ENCODE measurements around the gene POLDIP3. TPM values are rescaled to one million over a fixed set of nuclear protein-coding genes. Genes with fewer than 3 reads are reported as not detected.
"Not testable (repeated sequence)": the region's sequence is repeated elsewhere in the genome, so short reads cannot be mapped to it uniquely, and the experiment has no call there.

Gene POLDIP3
- total RNA-seq, 6 experiments from 2014 or later, result 17.1 to 22.6 (median 21.1) TPM

DNA sequence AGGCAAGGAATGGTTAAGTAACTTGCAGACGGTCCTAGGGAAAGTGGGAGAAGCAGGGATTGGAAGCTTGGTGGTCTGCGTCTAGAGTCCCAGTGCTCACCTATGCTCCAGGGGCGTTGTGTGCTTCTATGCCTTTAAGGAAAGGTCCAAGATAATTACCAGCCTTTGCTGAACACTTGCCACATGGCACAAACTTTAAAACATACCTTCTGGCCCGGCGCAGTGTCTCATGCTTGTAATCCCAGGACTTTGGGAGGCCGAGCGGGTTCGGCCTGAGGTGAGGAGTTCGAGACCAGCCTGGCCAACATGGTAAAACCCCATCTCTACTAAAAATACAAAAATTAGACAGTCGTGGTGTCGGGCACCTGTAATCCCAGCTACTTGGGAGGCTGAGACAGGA, 2.3 kb downstream of the POLDIP3 start:
- WGBS (ENCODE audit: insufficient coverage, low coverage, low lambda C conversion rate, missing lambda C conversion rate), result 81% methylated on average over 10 of the region's 11 CpGs
- no peak for ATAC-seq
- no peaks in the 10 kb centered on the region for H3K36me3 ChIP-seq
- DNase-seq, result no peak
- intact Hi-C loops (cut with DNase I), result no loop called here
- no peak overlapping the region for H3K27ac ChIP-seq
- no peak overlapping the region for H3K4me3 ChIP-seq
- TF ChIP-seq CTCF (IDR thresholded peaks at IDR 0.05), result no peak
- TF ChIP-seq POLR2A (IDR thresholded peaks at IDR 0.05), result no peak
- no peaks in the 10 kb centered on the region for H3K27me3 ChIP-seq
- H3K9me3 ChIP-seq, result no peaks in the 10 kb centered on the region
- peaks cover 0 to 32% (median 19%) of the 10 kb centered on the region in 4 donors for H3K4me1 ChIP-seq

DNA sequence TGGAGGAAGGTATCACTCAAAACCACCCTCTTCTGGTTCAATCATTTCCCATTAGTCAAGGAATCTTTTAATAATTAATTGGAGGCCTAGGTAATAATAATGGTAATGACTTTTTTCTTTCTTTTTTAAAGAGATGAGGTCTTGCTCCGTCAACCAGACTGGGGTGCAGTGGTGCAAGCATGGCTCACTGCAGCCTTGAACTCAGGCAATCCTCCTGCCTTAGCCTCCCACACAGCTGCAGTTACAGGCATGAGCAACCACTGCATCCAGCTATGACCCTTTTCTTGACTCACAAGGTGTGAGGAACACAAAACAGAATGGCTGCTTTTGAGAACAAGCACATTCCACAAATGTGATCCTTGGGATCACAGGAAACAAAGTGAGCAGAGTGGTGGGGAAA, 3.6 kb downstream of the POLDIP3 start:
- Histone ChIP-seq H3K27me3 (no peaks in the 10 kb centered on the region), H3K36me3 (no peaks in the 10 kb centered on the region), H3K4me1 (peaks cover 0 to 28% (median 17%) of the 10 kb centered on the region in 4 donors), H3K4me3 (no peak overlapping the region), H3K9me3 (no peaks in the 10 kb centered on the region), H3K27ac (no peak overlapping the region)
- intact Hi-C loops (cut with DNase I), result no loop called here
- DNase-seq (no peak), ATAC-seq (no peak)
- TF ChIP-seq POLR2A (IDR thresholded peaks at IDR 0.05), result no peak
- WGBS (ENCODE audit: insufficient coverage, low coverage, low lambda C conversion rate, missing lambda C conversion rate), result 86% methylated on average over 1 of the region's 1 CpG

DNA sequence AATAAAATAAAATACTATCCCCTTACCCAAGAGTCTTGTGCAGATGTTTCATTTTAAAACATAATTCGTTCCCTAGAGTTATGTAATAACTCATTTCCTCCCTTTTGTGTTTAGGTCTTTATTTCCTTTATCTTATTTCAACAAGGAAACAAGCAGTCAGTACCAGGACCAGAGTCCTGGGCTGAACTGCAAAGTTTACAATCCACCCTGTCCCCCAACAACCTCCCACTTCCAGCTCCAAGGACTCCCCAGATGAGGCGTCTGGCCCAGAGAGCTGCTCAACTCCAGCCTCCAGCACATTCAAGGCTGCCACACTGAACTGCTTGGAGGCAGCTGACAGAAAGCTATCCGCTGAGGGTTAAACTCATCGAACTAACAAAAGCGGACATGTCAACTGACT, 4.5 kb downstream of the POLDIP3 start:
- WGBS (ENCODE audit: insufficient coverage, low coverage, low lambda C conversion rate, missing lambda C conversion rate), result 49% methylated on average over 5 of the region's 5 CpGs
- intact Hi-C loops (cut with DNase I), result no loop called here

DNA sequence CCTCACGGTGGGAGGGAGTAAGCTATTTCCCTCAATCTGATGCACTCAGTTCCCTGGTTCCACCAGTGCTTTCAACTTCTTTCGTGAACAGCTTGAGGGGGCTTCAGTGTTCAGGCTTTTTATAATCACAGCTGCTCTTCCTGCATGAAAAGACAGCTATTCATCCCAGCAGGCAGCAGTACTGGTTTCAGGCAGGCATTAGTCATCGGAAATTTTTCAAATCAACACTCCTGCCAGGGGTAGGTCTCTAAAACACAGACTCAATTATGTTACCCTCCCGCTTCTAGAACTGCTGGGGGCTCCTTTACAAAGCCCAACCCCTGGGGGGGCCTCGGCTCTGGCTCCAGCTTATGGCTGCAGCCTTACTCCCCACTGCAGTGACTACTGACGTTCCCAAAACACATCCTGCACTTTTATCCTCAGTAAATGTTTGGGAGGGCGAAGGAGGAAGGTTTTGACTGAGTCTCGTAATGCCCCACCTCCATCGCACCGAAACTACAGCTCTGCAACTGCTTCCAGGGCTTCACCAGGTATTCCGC, 5.8 kb downstream of the POLDIP3 start:
- Histone ChIP-seq H3K36me3 (no peaks in the 10 kb centered on the region), H3K4me1 (peaks cover 0 to 24% (median 15%) of the 10 kb centered on the region in 4 donors), H3K4me3 (no peak overlapping the region), H3K27me3 (no peaks in the 10 kb centered on the region), H3K27ac (no peak overlapping the region), H3K9me3 (no peaks in the 10 kb centered on the region)
- intact Hi-C loops (cut with DNase I), result no loop called here
- TF ChIP-seq CTCF (IDR thresholded peaks at IDR 0.05) (no peak), POLR2A (IDR thresholded peaks at IDR 0.05) (no peak)
- DNase-seq (no peak), ATAC-seq (no peak)
- 45% methylated on average over 3 of the region's 11 CpGs for WGBS (ENCODE audit: insufficient coverage, low coverage, low lambda C conversion rate, missing lambda C conversion rate)

More for the DNA sequence above, 4.5 kb downstream of the POLDIP3 start:
- H3K27ac ChIP-seq, result no peak overlapping the region
- ATAC-seq (no peak), DNase-seq (no peak)
- no peaks in the 10 kb centered on the region for H3K9me3 ChIP-seq
- TF ChIP-seq CTCF (IDR thresholded peaks at IDR 0.05) (no peak), POLR2A (IDR thresholded peaks at IDR 0.05) (no peak)
- H3K4me3 ChIP-seq, result no peak overlapping the region
- peaks cover 0 to 24% (median 15%) of the 10 kb centered on the region in 4 donors for H3K4me1 ChIP-seq
- no peaks in the 10 kb centered on the region for H3K27me3 ChIP-seq
- no peaks in the 10 kb centered on the region for H3K36me3 ChIP-seq

- TF ChIP-seq POLR2A (IDR thresholded peaks at IDR 0.05) (no peak), CTCF (IDR thresholded peaks at IDR 0.05) (no peak)
- Histone ChIP-seq H3K4me3 (no peak overlapping the region), H3K36me3 (no peaks in the 10 kb centered on the region), H3K27me3 (no peaks in the 10 kb centered on the region), H3K4me1 (peaks cover 0 to 21% (median 11%) of the 10 kb centered on the region in 4 donors), H3K27ac (no peak overlapping the region), H3K9me3 (no peaks in the 10 kb centered on the region)
- intact Hi-C loops (cut with DNase I), result no loop called here
- DNase-seq, result no peak
- no peak for ATAC-seq
- 85% methylated on average over 11 of the region's 11 CpGs for WGBS (ENCODE audit: insufficient coverage, low coverage, low lambda C conversion rate, missing lambda C conversion rate)
Observed at GRCh38 chr22:42608136-42608822, 6.4 kb downstream of the POLDIP3 start.

DNA sequence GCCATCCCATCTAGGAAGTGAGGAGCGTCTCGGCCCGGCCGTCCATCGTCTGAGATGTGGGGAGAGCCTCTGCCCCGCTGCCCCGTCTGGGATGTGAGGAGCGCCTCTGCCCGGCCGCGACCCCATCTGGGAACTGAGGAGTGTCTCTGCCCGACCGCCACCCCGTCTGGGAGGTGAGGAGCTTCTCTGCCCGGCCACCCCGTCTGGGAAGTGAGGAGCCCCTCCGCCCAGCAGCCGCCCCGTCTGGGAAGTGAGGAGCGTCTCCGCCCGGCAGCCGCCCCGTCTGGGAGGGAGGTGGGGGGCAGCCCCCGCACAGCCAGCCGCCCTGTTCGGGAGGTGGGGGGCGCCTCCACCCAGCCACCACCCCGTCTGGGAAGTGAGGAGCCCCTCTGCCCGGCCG, 7.0 kb downstream of the POLDIP3 start:
- WGBS (ENCODE audit: insufficient coverage, low coverage, low lambda C conversion rate, missing lambda C conversion rate), result no CpG with 5 or more reads among the region's 31 CpGs
- H3K4me3 ChIP-seq; H3K36me3 ChIP-seq; H3K27me3 ChIP-seq; DNase-seq; H3K27ac ChIP-seq; intact Hi-C loops (cut with DNase I); H3K9me3 ChIP-seq; ATAC-seq: not testable (repeated sequence)
- peaks cover 0 to 17% (median 6%) of the 10 kb centered on the region in 4 donors for H3K4me1 ChIP-seq
